Measurements from ENCODE around the gene TCF19.

The TCF19 gene

DNA sequence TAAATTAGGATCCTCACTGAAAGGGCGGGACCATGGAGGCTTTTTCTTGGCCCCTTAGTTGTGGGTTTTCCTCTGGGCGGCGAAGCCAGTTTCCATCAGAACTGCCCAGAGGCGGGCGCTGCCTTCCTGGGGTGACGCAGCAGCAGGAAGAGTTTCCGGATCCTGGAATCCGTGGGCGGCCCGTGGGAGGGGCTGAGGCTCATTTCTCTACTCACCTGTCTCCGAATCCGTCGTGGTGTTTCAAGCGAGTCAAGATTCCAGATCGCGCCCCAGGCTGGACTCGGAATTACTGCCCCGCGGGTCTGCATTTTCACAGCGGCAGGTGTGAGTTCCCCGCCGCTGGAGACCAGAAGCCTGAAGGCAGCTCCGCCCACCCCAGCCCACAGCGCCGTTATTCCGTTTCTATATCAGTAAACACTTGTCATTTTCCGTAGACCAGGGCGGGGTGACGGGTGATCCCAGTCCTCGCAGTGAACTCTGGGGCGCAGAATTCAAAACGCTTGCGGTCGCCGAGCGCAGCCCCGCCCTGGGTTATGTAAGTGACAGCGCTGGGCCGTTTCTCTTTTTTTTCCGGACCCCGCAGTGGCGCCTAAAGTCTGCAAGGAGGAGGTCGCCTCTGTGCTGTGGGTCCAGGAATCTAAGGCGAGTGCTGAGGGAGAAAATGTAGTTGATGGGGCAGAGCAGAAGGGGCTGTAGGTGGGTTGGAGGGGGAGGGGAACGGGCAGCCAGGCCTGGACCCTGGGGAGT, 39.3 kb downstream of the TCF19 start (continued):
- TF ChIP-seq ZBTB49 (tag by site-specific recombination; IDR thresholded peaks at IDR 0.05; ENCODE audit: low read depth) = no peak
- TF ChIP-seq BCL11A (tag by site-specific recombination; IDR thresholded peaks at IDR 0.05; ENCODE audit: low read depth) = peak; percentile 61; the same call in 1 of the 2 replicates
- TF ChIP-seq ZNF10 (tag by site-specific recombination; IDR thresholded peaks at IDR 0.05) = 0 out of 2 replicates have a peak, but pooled peaks have one; percentile 18
- TF ChIP-seq AEBP2 (tag by site-specific recombination; IDR thresholded peaks at IDR 0.05; ENCODE audit: borderline replicate concordance) = no peak
- no peak for TF ChIP-seq GFI1B (tag by site-specific recombination; IDR thresholded peaks at IDR 0.05)
- TF ChIP-seq, protein P1, sequence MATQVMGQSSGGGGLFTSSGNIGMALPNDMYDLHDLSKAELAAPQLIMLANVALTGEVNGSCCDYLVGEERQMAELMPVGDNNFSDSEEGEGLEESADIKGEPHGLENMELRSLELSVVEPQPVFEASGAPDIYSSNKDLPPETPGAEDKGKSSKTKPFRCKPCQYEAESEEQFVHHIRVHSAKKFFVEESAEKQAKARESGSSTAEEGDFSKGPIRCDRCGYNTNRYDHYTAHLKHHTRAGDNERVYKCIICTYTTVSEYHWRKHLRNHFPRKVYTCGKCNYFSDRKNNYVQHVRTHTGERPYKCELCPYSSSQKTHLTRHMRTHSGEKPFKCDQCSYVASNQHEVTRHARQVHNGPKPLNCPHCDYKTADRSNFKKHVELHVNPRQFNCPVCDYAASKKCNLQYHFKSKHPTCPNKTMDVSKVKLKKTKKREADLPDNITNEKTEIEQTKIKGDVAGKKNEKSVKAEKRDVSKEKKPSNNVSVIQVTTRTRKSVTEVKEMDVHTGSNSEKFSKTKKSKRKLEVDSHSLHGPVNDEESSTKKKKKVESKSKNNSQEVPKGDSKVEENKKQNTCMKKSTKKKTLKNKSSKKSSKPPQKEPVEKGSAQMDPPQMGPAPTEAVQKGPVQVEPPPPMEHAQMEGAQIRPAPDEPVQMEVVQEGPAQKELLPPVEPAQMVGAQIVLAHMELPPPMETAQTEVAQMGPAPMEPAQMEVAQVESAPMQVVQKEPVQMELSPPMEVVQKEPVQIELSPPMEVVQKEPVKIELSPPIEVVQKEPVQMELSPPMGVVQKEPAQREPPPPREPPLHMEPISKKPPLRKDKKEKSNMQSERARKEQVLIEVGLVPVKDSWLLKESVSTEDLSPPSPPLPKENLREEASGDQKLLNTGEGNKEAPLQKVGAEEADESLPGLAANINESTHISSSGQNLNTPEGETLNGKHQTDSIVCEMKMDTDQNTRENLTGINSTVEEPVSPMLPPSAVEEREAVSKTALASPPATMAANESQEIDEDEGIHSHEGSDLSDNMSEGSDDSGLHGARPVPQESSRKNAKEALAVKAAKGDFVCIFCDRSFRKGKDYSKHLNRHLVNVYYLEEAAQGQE (tag by site-specific recombination; IDR thresholded peaks at IDR 0.05) = no peak
- no peak for TF ChIP-seq SALL2 (tag by site-specific recombination; IDR thresholded peaks at IDR 0.05; ENCODE audit: borderline replicate concordance)
- no peak for TF ChIP-seq ZFP3 (tag by site-specific recombination; IDR thresholded peaks at IDR 0.05; ENCODE audit: low read depth)
- peak; percentile 77 for TF ChIP-seq ZNF501 (tag by site-specific recombination; IDR thresholded peaks at IDR 0.05)
- no peak for TF ChIP-seq ZNF549 (tag by site-specific recombination; IDR thresholded peaks at IDR 0.05)
- no peak for TF ChIP-seq ZNF132 (tag by site-specific recombination; IDR thresholded peaks at IDR 0.05; ENCODE audit: borderline replicate concordance)
- no peak for TF ChIP-seq ZNF521 (tag by site-specific recombination; IDR thresholded peaks at IDR 0.05)
- no peak; the same call in 1 of the 2 replicates for TF ChIP-seq ZNF221 (tag by site-specific recombination; IDR thresholded peaks at IDR 0.05; ENCODE audit: borderline replicate concordance)
- TF ChIP-seq ZBTB8A (tag by site-specific recombination; IDR thresholded peaks at IDR 0.05) = peak; percentile 91
- TF ChIP-seq ZNF76 (tag by site-specific recombination; IDR thresholded peaks at IDR 0.05; ENCODE audit: borderline replicate concordance, low read depth) = peak; percentile 87
- TF ChIP-seq, protein P2, sequence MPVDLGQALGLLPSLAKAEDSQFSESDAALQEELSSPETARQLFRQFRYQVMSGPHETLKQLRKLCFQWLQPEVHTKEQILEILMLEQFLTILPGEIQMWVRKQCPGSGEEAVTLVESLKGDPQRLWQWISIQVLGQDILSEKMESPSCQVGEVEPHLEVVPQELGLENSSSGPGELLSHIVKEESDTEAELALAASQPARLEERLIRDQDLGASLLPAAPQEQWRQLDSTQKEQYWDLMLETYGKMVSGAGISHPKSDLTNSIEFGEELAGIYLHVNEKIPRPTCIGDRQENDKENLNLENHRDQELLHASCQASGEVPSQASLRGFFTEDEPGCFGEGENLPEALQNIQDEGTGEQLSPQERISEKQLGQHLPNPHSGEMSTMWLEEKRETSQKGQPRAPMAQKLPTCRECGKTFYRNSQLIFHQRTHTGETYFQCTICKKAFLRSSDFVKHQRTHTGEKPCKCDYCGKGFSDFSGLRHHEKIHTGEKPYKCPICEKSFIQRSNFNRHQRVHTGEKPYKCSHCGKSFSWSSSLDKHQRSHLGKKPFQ (tag by site-specific recombination; IDR thresholded peaks at IDR 0.05) = no peak
- TF ChIP-seq, protein P3, sequence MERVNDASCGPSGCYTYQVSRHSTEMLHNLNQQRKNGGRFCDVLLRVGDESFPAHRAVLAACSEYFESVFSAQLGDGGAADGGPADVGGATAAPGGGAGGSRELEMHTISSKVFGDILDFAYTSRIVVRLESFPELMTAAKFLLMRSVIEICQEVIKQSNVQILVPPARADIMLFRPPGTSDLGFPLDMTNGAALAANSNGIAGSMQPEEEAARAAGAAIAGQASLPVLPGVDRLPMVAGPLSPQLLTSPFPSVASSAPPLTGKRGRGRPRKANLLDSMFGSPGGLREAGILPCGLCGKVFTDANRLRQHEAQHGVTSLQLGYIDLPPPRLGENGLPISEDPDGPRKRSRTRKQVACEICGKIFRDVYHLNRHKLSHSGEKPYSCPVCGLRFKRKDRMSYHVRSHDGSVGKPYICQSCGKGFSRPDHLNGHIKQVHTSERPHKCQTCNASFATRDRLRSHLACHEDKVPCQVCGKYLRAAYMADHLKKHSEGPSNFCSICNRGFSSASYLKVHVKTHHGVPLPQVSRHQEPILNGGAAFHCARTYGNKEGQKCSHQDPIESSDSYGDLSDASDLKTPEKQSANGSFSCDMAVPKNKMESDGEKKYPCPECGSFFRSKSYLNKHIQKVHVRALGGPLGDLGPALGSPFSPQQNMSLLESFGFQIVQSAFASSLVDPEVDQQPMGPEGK (tag by site-specific recombination; IDR thresholded peaks at IDR 0.05) = peak; percentile 82
- TF ChIP-seq ZNF239 (tag by site-specific recombination; IDR thresholded peaks at IDR 0.05) = no peak
- no peak for TF ChIP-seq ZNF530 (tag by site-specific recombination; IDR thresholded peaks at IDR 0.05; ENCODE audit: low read depth)
- TF ChIP-seq PRDM1 (tag by site-specific recombination; IDR thresholded peaks at IDR 0.05) = peak; percentile 30; the same call in 1 of the 2 replicates
- TF ChIP-seq OSR2 (tag by site-specific recombination; IDR thresholded peaks at IDR 0.05) = no peak
- TF ChIP-seq, protein P4, sequence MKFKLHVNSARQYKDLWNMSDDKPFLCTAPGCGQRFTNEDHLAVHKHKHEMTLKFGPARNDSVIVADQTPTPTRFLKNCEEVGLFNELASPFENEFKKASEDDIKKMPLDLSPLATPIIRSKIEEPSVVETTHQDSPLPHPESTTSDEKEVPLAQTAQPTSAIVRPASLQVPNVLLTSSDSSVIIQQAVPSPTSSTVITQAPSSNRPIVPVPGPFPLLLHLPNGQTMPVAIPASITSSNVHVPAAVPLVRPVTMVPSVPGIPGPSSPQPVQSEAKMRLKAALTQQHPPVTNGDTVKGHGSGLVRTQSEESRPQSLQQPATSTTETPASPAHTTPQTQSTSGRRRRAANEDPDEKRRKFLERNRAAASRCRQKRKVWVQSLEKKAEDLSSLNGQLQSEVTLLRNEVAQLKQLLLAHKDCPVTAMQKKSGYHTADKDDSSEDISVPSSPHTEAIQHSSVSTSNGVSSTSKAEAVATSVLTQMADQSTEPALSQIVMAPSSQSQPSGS (tag by site-specific recombination; IDR thresholded peaks at IDR 0.05; ENCODE audit: low read depth) = no peak
- TF ChIP-seq ZNF155 (tag by site-specific recombination; IDR thresholded peaks at IDR 0.05) = no peak
- TF ChIP-seq ZBTB21 (tag by site-specific recombination; IDR thresholded peaks at IDR 0.05) = no peak
